A549 (cell line): ENCODE measurements around the gene NINJ1.

ENCODE experiments used
- CTCF ChIP-seq: fragments of >200 bp; sonication (Bioruptor Twin); formaldehyde crosslinking; IDR thresholded peaks from 3 replicates; pipeline ENCODE4 v1.5.1; 2016
- ELK1 ChIP-seq: fragments of 150-350 bp; IDR thresholded peaks from 2 replicates; pipeline ENCODE4 v1.6.1; 2014; ENCODE audit warnings: low read depth, mild to moderate bottlenecking, low read length
- EP300 ChIP-seq, 2 experiments: fragments of >200 bp; sonication (Bioruptor Twin); formaldehyde crosslinking; IDR thresholded peaks; 2 replicates in 1 of 2; 3 replicates in 1 of 2; pipeline ENCODE4 v1.6.1; 2016 to 2017
- HOXA7 ChIP-seq: fragments of 250-450 bp; sonication (Bioruptor Pico); IDR thresholded peaks from 2 replicates; pipeline ENCODE4 v1.5.0; 2020; ENCODE audit warnings: mild to moderate bottlenecking, moderate library complexity
- JUN ChIP-seq, 2 experiments: fragments of >200 bp; sonication (Bioruptor Twin); formaldehyde crosslinking; IDR thresholded peaks; 2 replicates in 1 of 2; 3 replicates in 1 of 2; pipeline ENCODE4 v1.6.1; 2016 to 2017
- KDM1A ChIP-seq: fragments of 200-600 bp; sonication (generic); IDR thresholded peaks from 2 replicates; pipeline ENCODE4 v1.6.1; 2016; ENCODE audit warnings: low read depth, mild to moderate bottlenecking
- MYC ChIP-seq: IDR thresholded peaks from 2 replicates; pipeline ENCODE4 v1.6.1; 2012; ENCODE audit warnings: mild to moderate bottlenecking, inconsistent platforms, low read length, improper control_type of control experiment, borderline replicate concordance
- PHF8 ChIP-seq: fragments of 200-600 bp; sonication (generic); IDR thresholded peaks from 2 replicates; pipeline ENCODE4 v1.6.1; 2016; ENCODE audit warnings: low read depth, mild to moderate bottlenecking, antibody characterized with exemption, moderate library complexity, borderline replicate concordance
- POLR2A ChIP-seq: IDR thresholded peaks from 2 replicates; pipeline ENCODE4 v1.6.1; 2012; ENCODE audit warnings: mild to moderate bottlenecking, low read length
- POLR2AphosphoS2 ChIP-seq: conservative IDR thresholded peaks from 2 replicates; pipeline ENCODE4 v1.6.1; 2012; ENCODE audit warnings: low read length, improper control_type of control experiment, inconsistent platforms
- RFX5 ChIP-seq: fragments of 450-650 bp; IDR thresholded peaks from 2 replicates; pipeline ENCODE4 v1.7.1; 2014; ENCODE audit warnings: antibody characterized with exemption, mild to moderate bottlenecking, moderate library complexity
- RNF2 ChIP-seq: fragments of 200-600 bp; sonication (generic); IDR thresholded peaks from 2 replicates; pipeline ENCODE4 v1.6.1; 2016; ENCODE audit warnings: low read depth, mild to moderate bottlenecking, antibody characterized with exemption, moderate library complexity, borderline replicate concordance
- ZC3H11A ChIP-seq: fragments of 450-650 bp; IDR thresholded peaks from 2 replicates; pipeline ENCODE4 v1.6.1; 2014; ENCODE audit warnings: antibody characterized with exemption, mild to moderate bottlenecking

GRCh38 chr9:93172666-93173364 is 38.8 kb upstream of the NINJ1 start:
- TF ChIP-seq ZC3H11A (no peak), CTCF (no peak), RFX5 (no peak), JUN (IDR thresholded peaks at IDR 0.05) (no peak), POLR2A (no peak), RNF2 (no peak), EP300 (IDR thresholded peaks at IDR 0.05) (no peak), MYC (no peak), KDM1A (no peak), ELK1 (no peak), HOXA7 (CRISPR knock-in tag) (no peak), POLR2AphosphoS2 (no peak), PHF8 (no peak)
